WTC11 (cell line): ENCODE data around the gene SLAMF6. TPM values are rescaled to one million over a fixed set of nuclear protein-coding genes. Genes with fewer than 3 reads are reported as not detected.

Experiments used
- ATAC-seq: fragments of 200-7000 bp; cut with Tn5 transposase; 2 replicates; pipeline ENCODE4 v1.10.0; 2021; ENCODE audit warnings: mild to moderate bottlenecking, moderate library complexity
- CTCF ChIA-PET: fragments of 300-600 bp; sonication (Branson Sonifier 250); formaldehyde crosslinking; loops from one replicate; lab custom pipeline; 2021; ENCODE audit warnings: antibody characterized with exemption; lab: Charles Lee
- POLR2A ChIA-PET: fragments of 350-600 bp; sonication (Branson Sonifier 250); formaldehyde crosslinking; loops from one replicate; lab custom pipeline; 2021; ENCODE audit warnings: antibody characterized with exemption; lab: Charles Lee
- DNase-seq: peaks from one replicate; pipeline ENCODE4 v3.0.0; 2021; ENCODE audit warnings: low spot score
- H3K27ac Mint-ChIP-seq: 2 replicates; pipeline ENCODE4 v1.8.0; 2021; ENCODE audit warnings: mixed read lengths
- H3K27me3 Mint-ChIP-seq: 2 replicates; pipeline ENCODE4 v1.8.0; 2021; ENCODE audit warnings: low read depth, mild to moderate bottlenecking, moderate library complexity, mixed read lengths
- H3K36me3 Mint-ChIP-seq: 2 replicates; pipeline ENCODE4 v1.8.0; 2021; ENCODE audit warnings: mixed read lengths
- H3K4me1 Mint-ChIP-seq: 2 replicates; pipeline ENCODE4 v1.8.0; 2022; ENCODE audit warnings: mixed read lengths
- H3K4me3 Mint-ChIP-seq: 2 replicates; pipeline ENCODE4 v1.8.0; 2021; ENCODE audit warnings: mild to moderate bottlenecking, moderate library complexity, mixed read lengths
- H3K9me3 Mint-ChIP-seq: 2 replicates; pipeline ENCODE4 v1.8.0; 2021; ENCODE audit warnings: mixed read lengths
- AR ChIP-seq: fragments of 250-450 bp; sonication (Bioruptor Pico); IDR thresholded peaks from 2 replicates; pipeline ENCODE4 v1.9.0; 2021; ENCODE audit warnings: mild to moderate bottlenecking
- E2F1 ChIP-seq: sonication (generic); formaldehyde crosslinking; IDR thresholded peaks from 2 replicates; pipeline ENCODE4 v1.8.0; 2022; ENCODE audit warnings: mild to moderate bottlenecking, missing genetic modification reagents
- EMX1 ChIP-seq: fragments of 250-450 bp; sonication (Bioruptor Pico); IDR thresholded peaks from 2 replicates; pipeline ENCODE4 v1.8.0; 2021; ENCODE audit warnings: mild to moderate bottlenecking
- FOXP1 ChIP-seq: sonication (generic); formaldehyde crosslinking; IDR thresholded peaks from 2 replicates; pipeline ENCODE4 v1.8.0; 2022; ENCODE audit warnings: missing genetic modification reagents, mild to moderate bottlenecking, moderate library complexity, borderline replicate concordance
- GABPB1 ChIP-seq: sonication (generic); formaldehyde crosslinking; IDR thresholded peaks from 2 replicates; pipeline ENCODE4 v1.8.1; 2023; ENCODE audit warnings: mild to moderate bottlenecking, missing genetic modification reagents
- GRHL2 ChIP-seq: fragments of 250-450 bp; sonication (Bioruptor Pico); IDR thresholded peaks from 2 replicates; pipeline ENCODE4 v1.8.0; 2022; ENCODE audit warnings: mild to moderate bottlenecking, moderate library complexity; ENCODE audit not compliant: insufficient replicate concordance, severe bottlenecking
- IRF1 ChIP-seq: sonication (generic); formaldehyde crosslinking; IDR thresholded peaks from 2 replicates; pipeline ENCODE4 v1.8.0; 2023; ENCODE audit warnings: missing genetic modification reagents
- JUN ChIP-seq: sonication (generic); formaldehyde crosslinking; IDR thresholded peaks from 2 replicates; pipeline ENCODE4 v1.8.0; 2023; ENCODE audit warnings: mild to moderate bottlenecking, missing genetic modification reagents
- NFATC4 ChIP-seq: fragments of 250-450 bp; sonication (Bioruptor Pico); IDR thresholded peaks from 2 replicates; pipeline ENCODE4 v1.9.0; 2021; ENCODE audit warnings: mild to moderate bottlenecking
- NFE2L1 ChIP-seq: sonication (generic); formaldehyde crosslinking; IDR thresholded peaks from 2 replicates; pipeline ENCODE4 v1.8.1; 2023; ENCODE audit warnings: missing genetic modification reagents
- NR3C1 ChIP-seq: sonication (generic); formaldehyde crosslinking; conservative IDR thresholded peaks from 2 replicates; pipeline ENCODE4 v1.8.1; 2023; ENCODE audit warnings: low read depth, mild to moderate bottlenecking, missing genetic modification reagents
- USF2 ChIP-seq: sonication (generic); formaldehyde crosslinking; IDR thresholded peaks from 2 replicates; pipeline ENCODE4 v1.8.1; 2023; ENCODE audit warnings: mild to moderate bottlenecking, missing genetic modification reagents, moderate library complexity
- ZNF396 ChIP-seq: fragments of 250-450 bp; sonication (Bioruptor Pico); IDR thresholded peaks from 2 replicates; pipeline ENCODE4 v1.8.0; 2021; ENCODE audit warnings: mild to moderate bottlenecking, moderate library complexity, borderline replicate concordance
- ZNF425 ChIP-seq: fragments of 250-450 bp; sonication (Bioruptor Pico); conservative IDR thresholded peaks from 2 replicates; pipeline ENCODE4 v1.9.0; 2021; ENCODE audit warnings: mild to moderate bottlenecking
- ZNF512 ChIP-seq: sonication (generic); formaldehyde crosslinking; IDR thresholded peaks from 2 replicates; pipeline ENCODE4 v1.8.1; 2022; ENCODE audit warnings: missing genetic modification reagents, borderline replicate concordance
- ZNF532 ChIP-seq: fragments of 250-450 bp; sonication (Bioruptor Pico); IDR thresholded peaks from 2 replicates; pipeline ENCODE4 v1.9.0; 2021; ENCODE audit warnings: mild to moderate bottlenecking, borderline replicate concordance
- total RNA-seq: library from RNA; stranded (reverse); gene quantifications from 3 replicates; pipeline ENCODE4 v1.2.3, GENCODE V29; 2021

The SLAMF6 gene
- total RNA-seq, 1 experiment from 2014 or later = not detected

GRCh38 chr1:160489513-160490261, 33.4 kb downstream of the SLAMF6 start:
- Mint-ChIP-seq H3K27ac (no peak overlapping the region), H3K4me1 (peaks cover 20% of the 10 kb centered on the region), H3K9me3 (peaks cover 7% of the 10 kb centered on the region), H3K4me3 (no peak overlapping the region)
- DNase-seq = no peak
- TF ChIP-seq E2F1 (CRISPR knock-in tag) (no peak), NFE2L1 (CRISPR knock-in tag) (no peak), IRF1 (CRISPR knock-in tag) (no peak), USF2 (no peak), GABPB1 (CRISPR knock-in tag) (no peak)
- TF ChIP-seq, all 79 proteins: peak for 0
- no peaks in the 10 kb centered on the region for H3K27me3 Mint-ChIP-seq
- CTCF ChIA-PET = no interaction called here
- ATAC-seq = no peak
- H3K36me3 Mint-ChIP-seq = peaks cover 9% of the 10 kb centered on the region
- POLR2A ChIA-PET = no interaction called here

- no peak for ATAC-seq
- DNase-seq = no peak
- Mint-ChIP-seq H3K36me3 (peaks cover 9% of the 10 kb centered on the region), H3K27ac (no peak overlapping the region), H3K9me3 (peaks cover 7% of the 10 kb centered on the region), H3K27me3 (no peaks in the 10 kb centered on the region), H3K4me3 (no peak overlapping the region), H3K4me1 (peaks cover 20% of the 10 kb centered on the region)
- CTCF ChIA-PET = interaction anchor here (1.5 kb wide), 1 partner anchor 118 kb away, joined by 3 read pairs; no protein-coding TSS in a partner anchor
- TF ChIP-seq ZNF532 (no peak), NFATC4 (CRISPR knock-in tag) (no peak), AR (CRISPR knock-in tag) (no peak), NFE2L1 (CRISPR knock-in tag) (no peak), ZNF512 (CRISPR knock-in tag) (no peak), JUN (no peak), EMX1 (CRISPR knock-in tag) (no peak), NR3C1 (CRISPR knock-in tag) (no peak), FOXP1 (CRISPR knock-in tag) (no peak), ZNF396 (CRISPR knock-in tag) (no peak), ZNF425 (CRISPR knock-in tag) (no peak), GRHL2 (CRISPR knock-in tag) (no peak)
- POLR2A ChIA-PET = interaction anchor here (0.6 kb wide), 1 partner anchor 180 kb away, joined by 3 read pairs; no protein-coding TSS in a partner anchor
Measured at GRCh38 chr1:160488347-160489058, 34.6 kb downstream of the SLAMF6 start.
